ENCODE measurements around the gene KCNN1.
"Not testable (repeated sequence)": the region's sequence is repeated elsewhere in the genome, so short reads cannot be mapped to it uniquely, and the experiment has no call there.

Gene KCNN1

GRCh38 chr19:18001777-18002345, 35.0 kb downstream of the KCNN1 start:
- DNase-seq, result no peak

DNA sequence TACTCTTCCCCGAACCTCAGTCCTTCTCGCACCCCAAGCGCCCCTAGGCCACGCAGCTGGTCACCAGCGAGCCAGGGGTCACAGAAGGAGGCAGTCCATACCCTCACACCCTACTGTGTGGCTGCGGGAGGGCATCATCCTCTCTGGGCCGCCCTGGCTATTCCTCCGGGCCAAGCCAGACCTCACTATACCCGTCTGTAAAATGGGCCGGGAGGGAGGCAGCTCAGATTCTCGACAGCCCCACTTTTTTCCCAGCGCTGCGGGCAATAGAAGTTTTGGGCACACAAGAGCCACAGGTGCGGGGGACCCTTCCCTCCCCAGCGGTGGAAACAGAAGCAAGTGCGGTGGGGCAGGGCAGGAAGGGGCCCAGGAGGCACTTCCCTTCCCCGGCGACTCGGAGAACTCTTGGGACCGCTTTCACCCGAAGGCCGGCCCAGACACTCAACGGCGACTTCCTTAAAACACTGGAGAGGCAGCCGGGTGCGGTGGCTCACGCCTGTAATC, 35.5 kb downstream of the KCNN1 start:
- no peak for DNase-seq

GRCh38 chr19:18005750-18006149, 38.8 kb downstream of the KCNN1 start:
- not testable (repeated sequence) for DNase-seq

DNA sequence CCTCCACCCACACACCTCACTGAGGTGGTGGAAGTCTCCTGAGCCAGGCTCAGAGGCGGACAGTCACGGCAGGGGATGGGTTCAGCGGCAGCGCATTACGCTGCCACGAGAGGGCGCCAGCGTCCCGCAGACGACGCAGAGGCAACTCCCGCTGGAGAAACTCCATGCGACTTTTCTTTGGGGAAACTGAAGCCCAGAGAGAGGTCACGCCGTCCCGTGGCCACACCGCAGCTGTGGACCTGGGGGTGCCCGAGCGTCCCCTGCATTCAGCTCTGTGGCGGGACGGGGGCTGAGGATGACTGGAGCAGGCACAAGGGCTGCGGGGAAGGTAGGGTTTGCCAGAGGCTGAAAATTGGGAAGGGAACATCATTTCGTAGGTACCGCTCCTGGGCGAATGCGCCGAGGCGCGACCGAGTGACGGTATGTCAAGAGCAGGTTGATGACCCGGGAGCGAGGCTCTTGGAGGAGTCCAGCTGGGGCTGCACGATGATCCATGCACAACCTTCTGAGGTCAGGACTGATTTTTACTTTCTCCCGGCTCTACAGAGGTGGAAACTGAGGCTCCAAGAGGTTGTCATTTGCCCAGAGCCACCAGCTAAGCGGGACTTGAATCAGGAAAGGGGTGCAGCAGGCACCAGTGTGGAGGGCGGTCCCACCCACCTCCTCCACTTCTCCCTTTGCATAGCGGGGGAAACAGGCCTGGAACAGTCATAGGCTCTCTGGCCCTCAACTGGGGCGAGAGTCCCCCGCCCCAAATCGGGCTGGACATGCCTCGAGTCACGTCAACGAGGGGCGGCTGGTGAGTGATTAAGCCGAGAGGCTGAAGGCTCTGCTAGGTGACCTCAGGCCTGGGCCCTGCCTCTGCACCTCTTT, 40.4 kb downstream of the KCNN1 start:
- peak; percentile 66 for DNase-seq

DNA sequence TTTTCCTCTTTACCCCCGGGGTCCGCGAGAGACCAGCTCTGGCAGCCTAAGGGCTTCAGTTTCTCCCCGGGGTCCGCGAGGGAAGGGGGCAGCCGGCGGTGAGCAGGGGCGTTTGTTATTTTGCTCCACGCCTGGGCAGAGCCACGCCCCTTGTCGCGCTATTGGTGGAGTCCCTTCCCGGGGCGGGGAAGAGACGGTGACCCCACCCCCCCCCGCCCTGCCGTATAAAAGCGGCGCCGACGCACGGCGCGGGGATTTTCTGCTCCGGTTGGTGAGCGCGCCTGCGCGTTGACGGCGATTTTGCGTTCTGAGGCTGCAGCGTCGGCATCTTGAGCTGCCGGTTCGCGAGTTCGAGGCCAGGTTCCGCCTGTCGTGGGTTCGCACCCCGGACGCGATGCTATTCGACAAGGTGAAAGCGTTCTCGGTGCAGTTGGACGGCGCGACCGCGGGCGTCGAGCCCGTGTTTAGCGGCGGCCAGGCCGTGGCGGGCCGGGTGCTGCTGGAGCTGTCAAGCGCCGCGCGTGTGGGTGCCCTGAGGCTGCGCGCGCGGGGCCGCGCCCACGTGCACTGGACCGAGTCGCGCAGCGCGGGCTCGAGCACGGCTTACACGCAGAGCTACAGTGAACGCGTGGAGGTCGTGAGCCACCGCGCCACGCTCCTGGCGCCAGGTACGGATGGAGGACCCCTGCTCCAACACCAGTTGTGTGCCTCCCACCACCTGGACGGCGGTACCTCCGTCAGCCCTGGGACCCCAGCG, 41.2 kb downstream of the KCNN1 start, which contains the start of gene ARRDC2:
TSS of gene ARRDC2 (plus strand) at position 254 of the 757 bp plus-strand sequence. CDS start at position 395, 141 bp downstream.
- no peak for DNase-seq

DNA sequence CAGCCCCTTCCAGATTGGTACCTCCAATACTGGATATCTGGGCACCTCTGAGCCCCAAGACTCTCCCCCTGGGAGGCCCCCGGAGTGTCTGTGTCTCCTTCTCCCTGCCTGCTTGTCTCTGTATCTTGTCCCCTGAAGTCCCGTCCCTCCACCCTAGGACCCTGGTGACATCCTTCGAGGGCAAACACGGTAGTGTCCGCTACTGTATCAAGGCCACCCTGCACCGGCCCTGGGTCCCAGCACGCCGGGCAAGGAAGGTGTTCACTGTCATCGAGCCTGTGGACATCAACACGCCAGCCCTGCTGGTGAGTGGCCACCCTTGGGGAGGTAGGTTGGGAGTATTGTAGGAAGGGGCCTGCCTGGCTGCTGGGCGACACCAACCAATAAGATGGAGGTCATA, 41.9 kb downstream of the KCNN1 start:
- DNase-seq, result no peak

DNA sequence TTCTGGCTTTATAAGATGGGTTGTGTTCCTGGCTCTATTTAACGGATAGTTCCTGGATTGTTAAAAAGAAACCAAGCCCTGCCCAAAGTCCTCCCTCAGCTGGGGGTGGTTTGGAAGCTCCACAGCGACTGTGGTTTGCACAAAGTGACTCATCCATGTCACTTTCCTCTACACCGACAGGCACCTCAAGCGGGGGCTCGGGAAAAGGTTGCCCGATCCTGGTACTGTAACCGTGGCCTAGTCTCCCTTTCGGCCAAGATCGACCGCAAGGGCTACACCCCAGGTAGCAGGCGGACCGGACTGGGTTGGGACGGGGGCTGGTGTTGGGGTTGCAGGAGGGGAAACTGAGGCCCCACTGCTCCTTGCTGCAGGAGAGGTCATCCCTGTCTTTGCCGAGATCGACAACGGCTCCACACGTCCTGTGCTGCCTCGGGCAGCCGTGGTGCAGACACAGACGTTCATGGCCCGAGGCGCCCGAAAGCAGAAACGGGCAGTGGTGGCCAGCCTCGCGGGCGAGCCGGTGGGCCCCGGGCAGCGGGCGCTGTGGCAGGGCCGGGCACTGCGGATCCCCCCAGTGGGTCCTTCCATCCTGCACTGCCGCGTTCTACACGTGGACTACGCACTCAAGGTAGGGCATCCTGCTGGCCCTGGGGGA, 42.6 kb downstream of the KCNN1 start:
- DNase-seq, result no peak

- no peak for DNase-seq
Measured at GRCh38 chr19:18010149-18010548, 43.2 kb downstream of the KCNN1 start.

DNA sequence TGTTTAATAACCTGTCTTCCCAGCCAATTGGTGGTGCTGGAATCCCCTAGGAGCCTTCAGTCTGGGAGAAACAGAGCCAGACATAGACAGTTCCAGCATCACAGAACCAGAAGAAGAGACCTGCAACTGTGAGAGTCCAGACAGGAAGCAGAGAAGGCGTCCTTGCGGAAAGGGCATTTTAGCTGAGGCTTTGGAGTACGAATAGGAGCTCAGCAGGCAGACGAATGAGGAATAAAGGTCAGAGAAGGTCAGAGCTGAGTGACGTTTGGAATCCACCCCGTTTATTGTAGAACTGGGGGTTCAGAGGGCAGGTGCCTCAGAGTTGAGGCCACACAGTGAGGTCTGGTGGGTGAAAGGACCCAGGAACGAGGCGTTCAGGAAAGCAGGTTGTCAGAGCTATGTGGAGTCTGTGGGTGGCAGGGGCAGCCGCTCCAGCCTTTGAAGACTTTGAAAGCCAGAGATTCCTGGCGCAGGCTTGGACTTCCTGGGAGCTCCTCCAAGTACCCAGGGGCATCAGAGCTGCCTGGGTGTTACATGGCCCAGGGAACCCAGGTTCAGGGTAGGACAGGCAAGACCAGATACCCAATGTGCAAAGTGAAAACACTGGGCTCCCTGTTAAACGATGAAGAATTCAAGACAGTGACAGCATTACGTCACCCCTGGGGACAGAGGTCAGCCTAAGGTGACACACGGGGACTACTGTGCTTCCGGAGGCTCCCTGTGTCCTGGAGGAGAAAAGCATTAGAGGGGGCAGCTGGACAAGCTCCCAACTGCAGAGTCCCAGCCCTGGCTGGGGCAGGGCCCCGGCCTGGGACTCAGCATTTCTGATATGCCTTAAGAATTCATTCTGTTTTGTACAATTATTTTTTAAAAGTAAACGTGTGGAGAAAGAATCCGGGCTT, 46.6 kb downstream of the KCNN1 start:
- DNase-seq, result no peak

- DNase-seq, result no peak
Measured at GRCh38 chr19:18014197-18014596, 47.3 kb downstream of the KCNN1 start.

GRCh38 chr19:18016209-18016910, 49.5 kb downstream of the KCNN1 start:
- no peak for DNase-seq

DNA sequence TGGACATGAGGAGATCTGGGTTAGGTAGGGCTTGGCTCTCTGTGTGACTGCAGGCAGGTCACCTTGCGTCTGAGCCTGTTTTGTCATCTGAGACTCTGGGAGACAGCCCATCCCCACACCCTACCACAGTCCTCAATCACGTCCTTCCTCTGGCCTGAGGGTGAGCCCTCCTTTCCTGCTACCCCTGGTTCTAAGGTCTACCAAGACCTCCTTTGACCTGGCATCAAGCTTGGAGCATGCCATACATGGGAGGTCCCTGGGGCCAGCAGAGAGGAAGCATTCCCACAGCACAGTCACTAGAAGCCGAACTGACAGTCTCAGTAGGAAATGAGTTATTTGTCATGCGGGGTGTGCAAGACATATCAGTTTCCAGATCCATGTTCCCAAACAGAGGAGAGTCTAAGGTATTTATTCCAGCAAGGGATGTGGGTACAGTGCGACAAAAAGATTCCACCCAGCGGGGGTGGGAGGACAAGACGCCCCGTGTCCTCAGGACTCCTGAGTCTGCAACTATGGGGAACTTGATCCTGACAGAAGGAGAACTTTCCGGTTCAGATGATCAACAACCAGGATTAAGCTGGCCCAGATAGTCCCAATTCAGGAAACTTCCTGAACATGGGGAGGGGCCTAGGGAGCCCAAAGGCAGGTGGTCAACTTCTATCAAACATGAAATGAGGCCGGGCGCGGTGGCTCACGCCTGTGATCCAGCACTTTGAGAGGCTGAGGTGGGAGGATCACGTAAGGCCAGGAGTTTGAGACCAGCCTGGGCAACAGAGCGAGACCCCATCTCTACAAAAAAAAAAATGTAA, 50.6 kb downstream of the KCNN1 start:
- no peak for DNase-seq

- DNase-seq, result no peak
Measured at GRCh38 chr19:18020212-18021085, 53.5 kb downstream of the KCNN1 start.

- DNase-seq, result no peak
Measured at GRCh38 chr19:18021121-18021755, 54.3 kb downstream of the KCNN1 start.

- DNase-seq, result peak; percentile 61
Measured at GRCh38 chr19:18023622-18024251, 56.8 kb downstream of the KCNN1 start.

DNA sequence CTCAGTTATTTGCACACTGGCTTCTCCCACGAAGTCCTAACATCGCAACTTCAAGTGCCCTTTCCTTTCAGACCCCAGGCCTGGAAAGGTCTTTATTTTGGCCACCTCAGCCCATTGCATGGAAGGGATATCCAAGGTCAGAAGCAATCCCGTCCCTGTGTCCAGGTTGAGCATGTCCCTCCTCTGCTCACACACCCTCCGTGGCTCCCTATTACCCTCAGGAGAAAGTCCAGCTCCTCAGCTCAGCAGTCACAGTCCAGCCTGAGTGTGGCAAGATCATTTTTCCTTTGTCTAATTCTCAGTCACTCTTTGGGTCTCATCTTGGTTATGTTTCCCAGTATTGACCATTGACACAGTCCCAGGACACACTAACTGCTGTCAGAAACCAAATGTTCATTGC, 60.2 kb downstream of the KCNN1 start:
- DNase-seq, result no peak

GRCh38 chr19:18029617-18030338, 62.9 kb downstream of the KCNN1 start:
- DNase-seq, result peak; percentile 95
